Esophagus squamous epithelium (tissue), 5 donors: Measurements from ENCODE around the gene CHRNA4. TPM values are rescaled to one million over a fixed set of nuclear protein-coding genes. Genes with fewer than 3 reads are reported as not detected.

ENCODE experiments used
- DNase-seq: peaks from one replicate; lab custom pipeline; 2025; lab: John Stamatoyannopoulos, UW
- H3K27ac ChIP-seq, 4 donors: fragments of 200-600 bp; sonication (generic); one replicate each; pipeline ENCODE4 v1.5.1; 2016 to 2019; ENCODE audit warnings: mild to moderate bottlenecking in 1 of 4
- H3K27me3 ChIP-seq, 4 donors: fragments of 200-600 bp; sonication (generic); 1 replicate in 3 of 4; 2 replicates in 1 of 4; pipeline versions ENCODE4 v1.5.1 to v1.6.0; 2017 to 2021; ENCODE audit warnings: antibody characterized with exemption in 1 of 4
- H3K36me3 ChIP-seq, 3 donors: fragments of 200-600 bp; sonication (generic); one replicate each; pipeline ENCODE4 v1.5.1; 2016 to 2019
- H3K4me1 ChIP-seq, 3 donors: fragments of 200-600 bp; sonication (generic); one replicate each; pipeline ENCODE4 v1.5.1; 2017 to 2019
- H3K4me3 ChIP-seq, 4 donors: fragments of 200-600 bp; sonication (generic); 1 replicate in 3 of 4; 2 replicates in 1 of 4; pipeline ENCODE4 v1.5.1; 2016 to 2019; ENCODE audit warnings: mild to moderate bottlenecking in 2 of 4, moderate library complexity in 1 of 4
- H3K9me3 ChIP-seq, 3 donors: fragments of 200-600 bp; sonication (generic); one replicate each; pipeline ENCODE4 v1.5.1; 2016 to 2019
- POLR2A ChIP-seq, 4 donors: fragments of 450-650 bp; IDR thresholded peaks; one replicate each; pipeline ENCODE4 v1.6.1; 2017; ENCODE audit warnings: antibody characterized with exemption in 4 of 4, mild to moderate bottlenecking in 4 of 4, moderate library complexity in 3 of 4
- WGBS, 2 donors: methylation state at CpG; one replicate each; pipeline ENCODE4 v1.1.5; 2018; 5-methylcytosine and 5-hydroxymethylcytosine counted together
- intact Hi-C: fragments of 100-400 bp; cut with DNase I; formaldehyde crosslinking; loops from one replicate; pipeline ENCODE4 v1.15.0; 2022
- total RNA-seq, 4 donors: library from RNA; depleted of rRNA; stranded (reverse); fragments of >200 nt; gene quantifications; one replicate each; pipeline ENCODE4 v1.1.0, GENCODE V29; 2016
- TF ChIP-seq, protein P1 (sequence below), 6 experiments: fragments of 450-650 bp in 4 of 6; fragments of 200-600 bp in 2 of 6; sonication (generic) in 2 of 6; IDR thresholded peaks; one replicate each; pipeline ENCODE4 v1.5.1; 2016 to 2019; ENCODE audit warnings: antibody characterized with exemption in 6 of 6, mild to moderate bottlenecking in 4 of 6, moderate library complexity in 4 of 6
- donor health status: DM: yes; HTN: yes; CAD: no.

Gene CHRNA4
- total RNA-seq, result not detected

DNA sequence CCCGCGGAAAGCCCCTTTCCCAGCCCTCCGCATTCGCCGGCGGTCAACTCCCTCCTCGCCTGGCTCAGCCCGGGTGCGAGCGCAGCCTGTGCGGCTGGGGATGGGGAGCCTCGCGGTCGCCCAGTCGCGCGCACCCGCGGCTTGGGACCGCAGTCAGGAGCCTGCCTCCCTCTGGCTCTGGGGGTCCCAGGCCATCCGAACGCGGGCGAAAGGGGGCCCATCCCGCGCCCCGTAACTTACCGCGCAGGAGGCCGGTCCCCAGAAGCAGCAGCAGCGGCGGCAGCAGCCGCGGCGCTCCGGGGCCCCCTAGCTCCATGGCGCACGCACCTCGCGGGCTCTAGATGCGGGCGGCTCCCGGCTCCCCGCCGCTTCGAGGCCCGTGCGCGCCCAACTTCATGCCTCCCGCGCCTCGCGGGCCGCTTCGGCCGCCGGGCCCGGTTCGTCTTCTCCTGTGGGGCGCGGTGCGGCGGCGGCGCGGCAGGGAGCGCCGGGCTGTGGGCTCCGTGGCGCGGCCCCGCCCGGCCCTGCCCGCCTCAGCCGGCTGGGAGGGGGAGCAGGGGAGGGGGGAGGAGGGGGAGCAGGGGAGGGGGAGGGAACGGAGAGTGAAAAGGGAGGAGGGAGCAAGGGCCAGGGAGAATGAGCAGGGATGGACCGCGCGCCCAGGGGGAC is at the start of gene CHRNA4:
TSS of gene CHRNA4 (minus strand) at position 500 of the 669 bp plus-strand sequence. CDS start at position 316, 184 bp downstream.
- peak within 1 kb of the TSS in 1 of 4 donors; percentile 16 for H3K4me3 ChIP-seq
- intact Hi-C loops, result no loop called here

DNA sequence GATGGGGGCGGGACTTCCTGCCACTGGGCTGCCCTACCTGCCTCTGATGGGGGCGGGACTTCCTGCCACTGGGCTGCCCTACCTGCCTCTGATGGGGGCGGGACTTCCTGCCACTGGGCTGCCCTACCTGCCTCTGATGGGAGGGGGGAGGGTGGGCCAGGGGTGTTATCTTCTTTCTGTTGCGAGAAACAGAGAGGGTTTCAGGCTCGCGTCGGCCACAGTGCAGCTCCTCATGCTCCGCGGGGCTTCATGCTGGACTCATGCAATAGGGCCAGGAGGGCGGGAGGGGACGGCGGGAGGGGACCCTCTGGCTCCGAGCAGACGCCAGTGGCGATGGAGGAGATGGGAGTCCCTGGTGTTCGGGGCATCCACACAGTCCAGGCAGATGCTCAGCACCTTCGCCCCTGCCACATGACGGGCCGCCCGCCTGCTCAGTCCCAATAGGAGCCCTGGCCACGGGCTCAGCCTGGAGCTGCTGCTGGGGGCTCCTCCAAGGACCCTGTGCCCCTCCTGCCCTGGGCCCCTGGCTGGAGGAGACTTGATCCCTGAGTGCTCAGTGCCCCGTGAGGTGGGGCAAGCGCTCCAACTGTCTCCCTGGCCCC is 48.8 kb upstream of the CHRNA4 start:
- intact Hi-C loops, result no loop called here
- Histone ChIP-seq H3K4me3 (no peak overlapping the region), H3K36me3 (no peaks in the 10 kb centered on the region), H3K27me3 (peaks cover 0 to 59% (median 0%) of the 10 kb centered on the region in 4 donors), H3K27ac (no peak overlapping the region), H3K4me1 (no peaks in the 10 kb centered on the region), H3K9me3 (no peaks in the 10 kb centered on the region)
- 69% methylated on average over 7 of the region's 23 CpGs; no CpG with 5 or more reads in 1 of the 2 donors for WGBS, 2 donors
- no peak for DNase-seq
- TF ChIP-seq POLR2A (IDR thresholded peaks at IDR 0.05), result no peak
- TF ChIP-seq, protein P1, sequence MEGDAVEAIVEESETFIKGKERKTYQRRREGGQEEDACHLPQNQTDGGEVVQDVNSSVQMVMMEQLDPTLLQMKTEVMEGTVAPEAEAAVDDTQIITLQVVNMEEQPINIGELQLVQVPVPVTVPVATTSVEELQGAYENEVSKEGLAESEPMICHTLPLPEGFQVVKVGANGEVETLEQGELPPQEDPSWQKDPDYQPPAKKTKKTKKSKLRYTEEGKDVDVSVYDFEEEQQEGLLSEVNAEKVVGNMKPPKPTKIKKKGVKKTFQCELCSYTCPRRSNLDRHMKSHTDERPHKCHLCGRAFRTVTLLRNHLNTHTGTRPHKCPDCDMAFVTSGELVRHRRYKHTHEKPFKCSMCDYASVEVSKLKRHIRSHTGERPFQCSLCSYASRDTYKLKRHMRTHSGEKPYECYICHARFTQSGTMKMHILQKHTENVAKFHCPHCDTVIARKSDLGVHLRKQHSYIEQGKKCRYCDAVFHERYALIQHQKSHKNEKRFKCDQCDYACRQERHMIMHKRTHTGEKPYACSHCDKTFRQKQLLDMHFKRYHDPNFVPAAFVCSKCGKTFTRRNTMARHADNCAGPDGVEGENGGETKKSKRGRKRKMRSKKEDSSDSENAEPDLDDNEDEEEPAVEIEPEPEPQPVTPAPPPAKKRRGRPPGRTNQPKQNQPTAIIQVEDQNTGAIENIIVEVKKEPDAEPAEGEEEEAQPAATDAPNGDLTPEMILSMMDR (IDR thresholded peaks at IDR 0.05), result no peak

More for the DNA sequence above, at the start of gene CHRNA4:
- no peak within 1 kb of the TSS for H3K27ac ChIP-seq
- TF ChIP-seq POLR2A (IDR thresholded peaks at IDR 0.05), result no peak
- TF ChIP-seq, protein P1 (IDR thresholded peaks at IDR 0.05), result no peak
- 3 to 8% methylated on average over 4 of the region's 79 CpGs for WGBS, 2 donors
- peaks cover 0 to 96% (median 8%) of the 10 kb centered on the region in 4 donors for H3K27me3 ChIP-seq
- no peaks in the 10 kb centered on the region for H3K36me3 ChIP-seq
- no peak for DNase-seq
- H3K4me1 ChIP-seq, result peaks cover 4 to 15% (median 6%) of the 10 kb centered on the region in 3 donors
- no peaks in the 10 kb centered on the region for H3K9me3 ChIP-seq

DNA sequence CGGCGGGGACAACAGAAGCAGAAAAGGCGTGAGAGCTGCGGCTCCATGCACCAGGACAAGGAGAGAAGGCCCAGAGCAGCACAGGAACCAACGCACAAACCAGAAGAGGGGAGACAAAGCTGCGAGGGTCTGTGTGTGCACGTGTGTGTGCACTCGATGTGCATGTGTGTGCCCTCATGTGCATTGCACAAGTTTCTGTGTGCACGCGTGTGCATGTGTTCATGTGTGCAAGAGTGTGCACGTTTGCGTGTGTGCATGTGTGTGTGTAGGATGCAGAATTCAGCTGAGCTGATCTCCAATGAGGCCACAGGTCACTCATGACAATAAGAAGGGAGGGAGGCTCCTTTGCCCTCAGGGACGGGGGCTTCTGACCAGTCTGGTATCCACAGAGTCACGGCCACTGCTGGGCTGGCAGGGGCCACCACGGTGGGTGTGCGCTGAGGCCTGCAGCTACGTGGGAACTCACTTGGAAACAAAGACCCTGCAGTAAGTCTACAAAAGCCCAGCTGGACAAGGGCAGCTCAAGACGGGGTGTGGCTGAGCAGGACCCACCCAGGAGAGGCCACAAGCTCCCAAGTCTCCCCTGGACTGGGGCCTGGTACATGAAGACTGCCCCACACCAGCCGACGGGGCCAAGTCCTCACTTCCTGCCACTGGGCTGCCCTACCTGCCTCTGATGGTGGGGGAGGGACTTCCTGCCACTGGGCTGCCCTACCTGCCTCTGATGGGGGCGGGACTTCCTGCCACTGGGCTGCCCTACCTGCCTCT is 48.1 kb upstream of the CHRNA4 start:
- no peaks in the 10 kb centered on the region for H3K4me1 ChIP-seq
- DNase-seq, result no peak
- no peak overlapping the region for H3K27ac ChIP-seq
- H3K36me3 ChIP-seq, result no peaks in the 10 kb centered on the region
- no peak overlapping the region for H3K4me3 ChIP-seq
- 81 to 82% methylated on average over 14 to 15 of the region's 21 CpGs for WGBS, 2 donors
- TF ChIP-seq POLR2A (IDR thresholded peaks at IDR 0.05), result no peak
- TF ChIP-seq, protein P1 (IDR thresholded peaks at IDR 0.05), result no peak
- H3K9me3 ChIP-seq, result no peaks in the 10 kb centered on the region
- intact Hi-C loops, result no loop called here
- H3K27me3 ChIP-seq, result peaks cover 0 to 59% (median 0%) of the 10 kb centered on the region in 4 donors

DNA sequence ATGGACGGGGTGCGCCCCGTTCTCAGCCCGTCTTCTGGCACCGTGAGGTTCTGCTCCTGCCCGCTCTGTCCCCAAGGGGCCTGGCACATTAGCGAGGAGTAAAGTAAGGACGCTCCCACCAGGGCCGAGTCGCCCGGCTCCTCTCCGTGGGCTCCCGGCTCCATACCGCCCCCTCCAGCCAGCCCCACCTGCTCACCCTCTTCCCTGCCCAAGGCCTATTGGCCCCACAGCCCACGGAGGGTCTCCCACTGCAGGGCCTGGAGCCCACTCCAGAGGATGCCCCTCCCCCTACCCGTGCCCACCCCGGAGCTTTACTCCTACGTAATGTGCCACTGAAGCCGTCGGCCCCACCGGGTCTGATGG is 47.5 kb upstream of the CHRNA4 start:
- peaks cover 0 to 59% (median 0%) of the 10 kb centered on the region in 4 donors for H3K27me3 ChIP-seq
- no peak for DNase-seq
- 79 to 86% methylated on average over 7 to 8 of the region's 21 CpGs for WGBS, 2 donors

More for the DNA sequence above, 47.5 kb upstream of the CHRNA4 start:
- intact Hi-C loops, result no loop called here
- no peaks in the 10 kb centered on the region for H3K9me3 ChIP-seq
- no peak overlapping the region for H3K27ac ChIP-seq
- no peaks in the 10 kb centered on the region for H3K36me3 ChIP-seq
- no peak overlapping the region for H3K4me3 ChIP-seq
- no peaks in the 10 kb centered on the region for H3K4me1 ChIP-seq
- TF ChIP-seq, protein P1 (IDR thresholded peaks at IDR 0.05), result no peak
- TF ChIP-seq POLR2A (IDR thresholded peaks at IDR 0.05), result no peak
